HG03354 (cell line): ENCODE measurements around the gene PILRA.
"Not testable (repeated sequence)": the region's sequence is repeated elsewhere in the genome, so short reads cannot be mapped to it uniquely, and the experiment has no call there.

ENCODE experiments used
- ATAC-seq: cut with Tn5 transposase; IDR thresholded peaks from one replicate; pipeline ENCODE4 v1.9.1; 2021; ENCODE audit warnings: mild to moderate bottlenecking; ENCODE audit not compliant: unreplicated experiment, poor library complexity, severe bottlenecking

Gene PILRA

DNA sequence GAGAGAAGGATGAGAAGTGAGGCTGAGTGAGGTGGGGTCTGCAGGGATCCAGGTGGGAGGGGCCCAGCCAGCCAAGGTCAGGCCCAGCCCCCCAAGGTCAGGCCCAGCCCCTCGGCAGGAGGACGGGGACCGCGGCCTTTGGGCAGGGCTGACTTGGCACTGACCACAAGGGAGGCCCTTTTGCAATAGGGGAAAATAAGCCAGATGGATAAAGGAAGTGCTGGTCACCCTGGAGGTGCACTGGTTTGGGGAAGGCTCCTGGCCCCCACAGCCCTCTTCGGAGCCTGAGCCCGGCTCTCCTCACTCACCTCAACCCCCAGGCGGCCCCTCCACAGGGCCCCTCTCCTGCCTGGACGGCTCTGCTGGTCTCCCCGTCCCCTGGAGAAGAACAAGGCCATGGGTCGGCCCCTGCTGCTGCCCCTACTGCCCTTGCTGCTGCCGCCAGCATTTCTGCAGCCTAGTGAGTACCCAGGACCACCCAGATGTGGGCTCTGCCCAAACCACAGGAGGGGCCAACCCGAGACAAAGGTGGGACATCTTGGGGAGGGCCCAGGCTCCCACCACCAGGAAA, at the start of gene PILRA:
PILRA (plus strand) TSS at position 227 of the 571 bp plus-strand sequence; CDS start at position 397, 170 bp downstream.
- no peak for ATAC-seq

DNA sequence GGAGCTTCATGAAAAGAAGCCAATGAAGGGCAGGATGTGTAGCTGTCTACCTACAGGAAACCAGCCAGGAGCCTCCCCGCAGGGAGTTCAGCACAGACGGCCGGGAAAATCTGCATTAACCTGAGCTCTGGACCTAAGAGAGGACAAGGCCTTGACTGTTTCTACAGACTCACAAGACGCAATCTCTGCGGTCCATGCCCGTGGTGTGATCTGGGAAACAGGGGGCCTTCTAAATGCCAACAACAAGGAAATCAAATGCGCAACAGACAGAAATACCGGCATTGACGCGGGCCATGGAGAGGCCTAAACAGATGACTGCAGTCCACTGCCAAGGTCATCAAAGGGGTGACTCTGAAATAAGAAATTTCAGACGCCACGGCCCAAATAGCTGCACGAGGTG, 49.1 kb upstream of the PILRA start:
- ATAC-seq: not testable (repeated sequence)

DNA sequence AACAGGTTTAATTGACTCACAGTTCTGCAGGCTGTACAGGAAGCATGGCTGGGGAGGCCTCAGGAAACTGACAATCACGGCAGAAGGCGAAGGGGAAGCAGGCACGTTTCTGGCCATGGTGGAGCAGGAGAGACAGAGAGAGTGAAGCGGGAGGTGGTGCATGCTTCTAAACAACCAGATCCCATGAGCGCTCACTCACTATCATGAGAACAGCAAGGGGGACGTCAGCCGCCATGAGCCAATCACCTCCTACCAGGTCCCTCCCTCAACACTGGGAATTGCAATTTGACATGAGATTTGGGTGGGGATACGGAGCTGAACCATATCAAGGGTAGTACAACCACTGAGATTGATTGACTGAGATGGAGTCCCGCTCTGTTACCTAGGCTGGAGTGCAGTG, 47.6 kb upstream of the PILRA start:
- not testable (repeated sequence) for ATAC-seq

DNA sequence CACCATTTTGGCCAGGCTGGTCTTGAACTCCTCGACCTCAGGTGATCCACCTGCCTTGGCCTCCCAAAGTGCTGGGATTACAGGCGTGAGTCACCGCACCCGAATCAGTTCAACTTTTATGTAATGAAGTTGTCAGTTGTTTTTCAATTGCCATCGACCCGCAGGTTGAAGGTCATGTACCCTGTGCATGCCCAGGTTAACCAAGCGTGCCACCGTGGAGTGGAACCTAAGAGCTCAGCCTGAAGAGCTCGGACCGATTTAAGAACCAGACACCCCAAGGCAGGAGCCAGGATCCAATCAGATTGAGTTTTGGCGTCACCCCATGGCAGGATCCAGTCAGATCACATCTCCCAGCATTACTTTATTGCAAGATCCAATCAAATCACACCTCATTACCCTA, 46.4 kb upstream of the PILRA start:
- not testable (repeated sequence) for ATAC-seq

DNA sequence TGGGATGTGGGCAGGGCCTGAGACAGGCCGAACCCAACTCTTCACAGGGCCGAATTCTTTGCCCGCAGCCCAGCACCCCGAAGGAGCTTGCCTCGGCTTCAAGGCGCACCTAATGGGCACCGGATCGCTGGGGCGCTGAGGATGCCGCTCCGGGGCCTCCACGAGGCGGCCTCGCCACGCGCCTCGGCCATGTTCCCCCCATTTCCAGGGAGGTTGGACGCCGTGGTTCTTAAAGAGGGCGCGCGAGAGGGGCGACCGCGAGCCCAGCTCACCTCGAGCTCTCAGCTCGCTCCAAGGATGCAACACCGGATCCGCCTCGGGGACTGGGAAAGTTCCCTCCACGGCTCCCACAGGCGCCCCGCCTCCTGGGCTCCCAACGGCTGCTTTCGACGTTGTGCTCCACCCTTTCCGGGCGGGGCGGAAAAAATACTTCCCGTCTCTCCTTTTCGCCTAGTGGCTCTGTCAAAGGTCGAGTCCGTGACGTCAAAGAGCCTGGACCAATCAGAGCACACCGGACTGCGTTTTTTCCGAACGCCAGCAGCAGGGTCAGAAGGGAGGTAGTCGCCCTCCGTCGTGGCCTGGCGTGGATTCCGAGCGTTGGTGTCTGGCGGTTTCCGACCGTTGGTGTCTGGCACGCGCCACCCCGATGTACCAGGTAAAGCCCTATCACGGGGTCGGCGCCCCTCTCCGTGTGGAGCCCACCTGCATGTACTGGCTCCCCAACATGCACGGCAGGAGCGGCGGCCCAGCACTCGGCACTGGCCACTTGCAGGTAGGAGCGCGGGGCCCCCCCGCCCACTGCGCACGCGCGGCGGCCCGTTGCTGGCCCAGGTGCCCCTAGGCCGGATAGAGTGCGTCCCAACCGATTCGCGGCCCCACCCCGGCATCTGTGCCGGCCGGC, 37.5 kb upstream of the PILRA start:
- peak; percentile 96 for ATAC-seq

DNA sequence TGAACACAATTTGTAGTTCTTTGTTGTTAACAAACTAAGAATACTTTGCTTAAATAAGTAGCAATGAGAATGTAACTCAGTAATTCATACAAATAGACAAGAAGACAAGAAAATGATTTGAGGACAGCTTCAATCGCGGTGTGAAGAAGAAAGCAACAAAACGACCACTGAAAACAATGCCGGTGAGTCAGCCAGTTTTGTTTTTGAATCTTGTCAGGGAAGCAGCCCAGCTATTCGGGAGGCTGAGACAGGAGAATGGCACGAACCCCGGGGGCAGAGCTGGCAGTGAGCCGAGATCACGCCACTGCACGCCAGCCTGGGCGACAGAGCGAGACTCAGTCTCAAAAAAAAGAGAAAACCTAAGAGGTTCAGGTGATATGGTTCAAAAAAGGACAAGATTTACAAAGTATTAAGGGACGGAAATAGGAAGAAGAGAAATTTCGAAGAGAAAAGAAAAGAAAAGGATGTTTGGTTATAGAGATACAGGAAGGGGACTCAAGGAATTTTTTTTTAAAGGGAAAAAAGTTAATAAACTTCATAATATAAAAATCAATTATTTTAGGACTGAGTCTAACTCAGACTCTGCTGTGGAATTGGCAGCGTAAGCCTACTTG, 35.1 kb upstream of the PILRA start:
- ATAC-seq: not testable (repeated sequence)

DNA sequence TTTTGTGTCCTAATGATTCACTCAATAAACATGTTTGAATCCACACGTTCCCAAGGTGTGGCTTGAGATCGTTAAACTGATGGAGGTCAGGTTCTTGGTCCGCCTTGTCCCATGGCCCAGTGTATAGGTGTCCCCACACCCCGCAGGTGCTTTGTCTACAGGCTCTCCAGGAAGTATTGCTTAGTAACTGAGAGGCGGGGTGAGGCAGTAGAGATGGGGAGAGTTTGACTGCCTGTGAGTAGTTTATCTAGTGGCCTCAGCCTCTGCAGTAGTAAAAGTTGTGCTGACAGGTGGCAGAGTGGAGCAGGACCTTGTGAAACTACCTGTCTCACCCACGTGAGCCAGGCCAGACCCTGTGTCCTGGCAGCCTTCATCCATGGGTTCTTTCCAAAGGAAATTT, 32.0 kb upstream of the PILRA start:
- not testable (repeated sequence) for ATAC-seq

DNA sequence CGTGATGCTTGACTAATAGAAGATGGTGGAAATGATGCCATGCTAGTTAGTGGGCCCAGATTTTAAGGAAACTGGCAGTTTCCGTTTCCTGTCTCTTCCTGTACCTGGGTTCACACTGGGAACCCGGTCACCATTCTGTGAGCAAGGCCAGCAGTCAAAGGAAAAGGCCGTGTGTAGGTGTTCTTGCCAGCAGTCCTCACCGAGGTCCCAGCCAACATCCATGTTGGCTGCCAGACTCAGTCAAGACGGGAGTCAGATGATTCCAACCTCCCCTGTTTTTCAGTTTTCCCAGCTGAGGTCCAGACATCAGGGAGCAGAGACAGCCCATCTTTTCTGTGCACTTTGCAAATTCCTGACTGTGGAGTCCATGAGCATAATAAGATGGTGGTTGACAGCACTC, 30.5 kb upstream of the PILRA start:
- no peak for ATAC-seq

DNA sequence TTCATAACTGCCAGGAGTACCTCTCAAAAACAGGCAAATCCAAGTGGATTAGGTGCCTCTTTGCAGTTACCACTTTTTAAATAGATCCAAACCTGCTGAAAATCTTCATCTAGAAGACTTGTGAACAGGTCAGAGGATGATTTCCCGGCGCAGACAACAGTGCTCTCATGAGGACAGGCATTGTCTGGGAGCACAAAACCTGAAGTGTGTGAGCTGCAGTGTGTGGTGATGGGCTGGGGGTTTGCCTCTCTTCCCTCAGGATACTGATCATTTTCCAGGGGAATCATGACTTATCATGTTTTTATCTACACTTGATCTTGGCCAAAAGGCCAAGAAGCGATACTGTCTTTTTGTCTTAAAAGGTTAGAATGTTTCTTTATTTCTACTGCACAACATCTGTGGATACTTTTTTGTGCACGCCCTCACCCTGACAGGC, 29.1 kb upstream of the PILRA start:
- ATAC-seq: peak; percentile 2

DNA sequence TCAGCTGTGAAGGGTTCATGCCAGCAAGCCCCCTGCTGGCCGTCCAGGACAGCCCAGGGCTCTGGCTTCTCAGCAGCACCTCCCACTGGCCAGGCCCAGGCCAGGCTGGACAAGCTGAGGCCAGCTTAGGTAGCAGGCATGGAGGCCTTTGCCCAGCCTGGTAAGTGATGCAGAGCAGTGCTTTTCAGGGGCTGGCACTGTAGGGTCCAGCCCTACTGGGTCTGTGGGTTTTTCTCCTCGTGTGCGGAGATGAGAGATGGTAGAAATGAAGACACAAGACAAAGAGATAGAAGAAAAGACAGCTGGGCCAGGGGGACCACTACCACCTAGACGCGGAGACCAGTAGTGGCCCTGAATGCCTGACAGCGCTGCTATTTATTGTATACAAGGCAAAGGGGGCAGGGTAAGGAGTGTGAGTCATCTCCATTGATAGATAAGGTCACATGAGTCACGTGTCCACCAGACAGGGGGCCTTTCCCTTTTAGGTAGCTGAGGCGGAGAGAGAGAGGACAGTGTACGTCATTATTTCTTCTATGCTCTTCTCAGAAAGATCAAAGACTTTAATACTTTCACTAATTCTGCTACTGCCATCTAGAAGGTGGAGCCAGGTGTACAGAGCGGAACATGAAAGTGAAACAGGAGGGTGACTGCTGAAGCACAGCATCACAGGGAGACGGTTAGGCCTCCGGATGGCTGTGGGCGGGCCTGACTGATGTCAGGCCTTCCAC, 28.6 kb upstream of the PILRA start:
- peak; percentile 83 for ATAC-seq

DNA sequence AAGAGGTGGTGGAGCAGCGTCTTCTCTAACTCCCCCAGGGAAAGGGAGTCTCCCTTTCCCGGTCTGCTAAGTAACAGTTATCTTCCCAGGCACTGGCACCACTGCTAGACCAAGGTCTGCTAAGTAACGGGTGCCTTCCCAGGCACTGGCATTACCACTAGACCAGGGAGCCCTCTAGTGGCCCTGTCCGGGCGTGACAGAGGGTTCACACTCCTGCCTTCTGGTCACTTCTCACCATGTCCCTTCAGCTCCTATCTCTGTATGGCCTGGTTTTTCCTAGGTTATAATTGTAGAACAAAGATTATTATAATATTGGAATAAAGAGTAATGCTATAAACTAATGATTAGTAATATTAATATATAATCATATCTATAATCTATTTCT, 28.0 kb upstream of the PILRA start:
- ATAC-seq: peak; percentile 40

DNA sequence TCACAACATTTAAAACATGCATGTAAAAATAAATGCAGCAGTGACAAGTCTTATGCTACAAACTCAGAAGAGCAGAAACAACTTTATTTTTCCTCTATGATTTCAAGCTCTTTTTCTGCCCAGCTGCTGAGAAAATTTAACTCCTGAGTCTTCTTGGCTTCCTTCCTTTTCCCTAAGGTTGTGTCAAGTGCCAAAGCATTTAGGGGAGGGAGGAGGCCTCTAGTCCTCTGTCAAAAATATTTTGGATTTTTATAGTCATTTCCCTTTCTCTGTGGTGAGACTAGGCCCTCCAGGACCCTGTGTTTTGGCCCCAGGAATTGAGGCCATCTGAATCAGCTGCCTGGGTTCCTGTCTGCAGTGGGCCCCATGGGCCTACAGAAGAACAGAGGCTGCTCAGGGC, 26.4 kb upstream of the PILRA start:
- ATAC-seq: no peak

DNA sequence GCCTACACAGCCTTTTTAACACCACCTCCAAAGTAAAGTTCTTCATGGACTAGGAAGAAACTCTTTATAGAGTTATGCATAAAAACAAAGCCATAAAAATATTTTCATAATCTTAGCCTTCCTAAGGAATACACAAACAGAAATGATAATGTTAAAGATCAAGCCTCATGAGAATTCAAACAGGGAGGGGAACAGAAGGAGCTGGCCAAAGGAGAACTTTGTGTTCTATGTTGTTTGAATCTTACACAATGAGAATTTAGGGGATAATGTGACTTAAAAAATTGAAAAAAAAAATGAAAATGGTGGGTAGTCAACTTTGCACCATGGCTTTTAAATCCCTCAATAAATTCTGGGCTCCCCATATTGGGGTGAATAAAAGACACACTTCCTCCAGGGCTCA, 24.5 kb upstream of the PILRA start:
- ATAC-seq: no peak

DNA sequence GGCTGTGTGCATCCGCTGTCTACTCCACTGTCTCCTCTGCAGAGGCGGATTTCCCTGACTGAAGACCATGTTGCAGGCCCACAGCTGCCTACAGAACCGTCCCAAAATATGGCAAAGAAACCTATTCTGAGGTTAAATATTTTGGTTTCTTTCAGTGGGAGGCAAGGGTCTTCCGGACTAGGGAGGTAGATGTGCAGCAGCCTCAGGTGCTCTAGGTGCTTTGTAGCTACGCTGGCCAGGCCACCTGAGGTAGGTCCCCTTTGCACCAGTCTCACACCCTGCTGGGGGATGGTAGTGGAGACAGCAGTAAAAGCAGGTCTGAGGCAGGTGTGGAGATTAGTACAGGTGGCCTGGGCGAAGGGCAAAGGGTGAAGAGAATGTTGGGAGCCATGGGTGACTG, 23.5 kb upstream of the PILRA start:
- ATAC-seq: no peak

DNA sequence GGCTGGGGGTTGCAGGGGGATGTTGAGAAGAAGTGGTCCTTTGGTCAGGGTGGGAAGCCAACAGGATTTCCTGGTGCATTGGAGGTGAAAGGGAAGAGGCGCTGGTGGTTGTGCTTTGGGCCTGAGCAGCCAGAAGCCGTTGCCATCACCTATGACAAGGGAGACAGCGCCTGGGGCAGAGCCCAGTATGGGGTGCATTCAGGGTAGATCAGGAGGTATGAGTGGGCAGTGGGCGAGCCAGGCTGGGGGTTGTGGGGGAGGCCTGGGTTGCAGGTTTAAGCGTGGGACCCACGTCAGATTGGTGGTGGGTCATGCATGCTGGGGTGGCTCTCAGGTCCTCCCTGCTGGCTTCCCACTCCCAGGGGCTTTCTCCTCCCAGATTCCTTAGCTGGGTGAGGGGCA, 21.6 kb upstream of the PILRA start:
- no peak for ATAC-seq

DNA sequence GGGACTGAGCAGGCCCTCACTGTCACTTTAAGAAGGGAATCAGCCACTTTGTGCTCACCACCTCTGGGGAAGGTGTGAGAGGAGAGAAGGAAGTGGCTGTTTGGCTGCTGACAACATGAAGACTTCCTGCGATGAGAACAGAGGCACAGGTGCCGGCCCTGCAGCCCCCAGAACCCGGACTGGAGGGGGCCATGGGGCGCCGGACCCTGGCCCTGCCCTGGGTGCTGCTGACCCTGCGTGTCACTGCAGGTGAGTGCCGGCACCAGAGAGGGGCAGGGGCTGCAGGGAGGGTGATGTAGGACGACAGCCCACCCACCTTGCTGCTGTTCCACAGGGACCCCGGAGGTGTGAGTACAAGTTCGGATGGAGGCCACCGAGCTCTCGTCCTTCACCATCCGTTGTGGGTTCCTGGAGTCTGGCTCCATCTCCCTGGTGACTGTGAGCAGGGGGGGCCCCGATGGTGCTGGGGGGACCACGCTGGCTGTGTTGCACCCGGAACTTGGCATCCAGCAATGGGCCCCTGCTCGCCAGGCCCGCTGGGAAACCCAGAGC, 21.0 kb upstream of the PILRA start:
- not testable (repeated sequence) for ATAC-seq

DNA sequence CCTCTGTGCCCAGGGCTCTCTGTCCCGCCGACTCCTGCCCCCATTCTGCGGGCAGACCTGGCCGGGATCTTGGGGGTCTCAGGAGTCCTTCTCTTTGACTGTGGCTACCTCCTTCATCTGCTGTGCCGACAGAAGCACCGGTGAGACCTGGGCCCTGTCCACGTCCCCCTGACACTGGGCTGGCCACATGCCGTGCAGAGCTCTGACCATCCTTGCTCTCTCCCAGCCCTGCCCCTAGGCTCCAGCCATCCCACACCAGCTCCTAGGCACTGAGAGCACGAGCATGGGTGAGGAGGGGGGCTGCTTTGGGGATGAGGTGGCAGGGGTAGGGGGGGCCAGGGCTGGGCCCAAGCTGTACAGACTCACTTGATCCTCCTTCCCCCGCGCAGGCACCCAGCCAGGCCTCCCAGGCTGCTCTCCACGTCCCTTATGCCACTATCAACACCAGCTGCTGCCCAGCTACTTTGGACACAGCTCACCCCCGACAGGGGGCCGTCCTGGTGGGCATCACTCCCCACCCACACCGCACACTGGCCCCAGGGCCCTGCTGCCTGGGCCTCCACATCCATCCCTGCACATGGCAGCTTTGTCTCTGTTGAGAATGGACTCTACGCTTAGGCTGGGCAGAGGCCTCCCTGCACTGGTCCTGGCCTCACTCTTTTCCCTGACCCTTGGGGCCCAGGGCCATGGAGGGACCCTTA, 20.2 kb upstream of the PILRA start:
- ATAC-seq: no peak

DNA sequence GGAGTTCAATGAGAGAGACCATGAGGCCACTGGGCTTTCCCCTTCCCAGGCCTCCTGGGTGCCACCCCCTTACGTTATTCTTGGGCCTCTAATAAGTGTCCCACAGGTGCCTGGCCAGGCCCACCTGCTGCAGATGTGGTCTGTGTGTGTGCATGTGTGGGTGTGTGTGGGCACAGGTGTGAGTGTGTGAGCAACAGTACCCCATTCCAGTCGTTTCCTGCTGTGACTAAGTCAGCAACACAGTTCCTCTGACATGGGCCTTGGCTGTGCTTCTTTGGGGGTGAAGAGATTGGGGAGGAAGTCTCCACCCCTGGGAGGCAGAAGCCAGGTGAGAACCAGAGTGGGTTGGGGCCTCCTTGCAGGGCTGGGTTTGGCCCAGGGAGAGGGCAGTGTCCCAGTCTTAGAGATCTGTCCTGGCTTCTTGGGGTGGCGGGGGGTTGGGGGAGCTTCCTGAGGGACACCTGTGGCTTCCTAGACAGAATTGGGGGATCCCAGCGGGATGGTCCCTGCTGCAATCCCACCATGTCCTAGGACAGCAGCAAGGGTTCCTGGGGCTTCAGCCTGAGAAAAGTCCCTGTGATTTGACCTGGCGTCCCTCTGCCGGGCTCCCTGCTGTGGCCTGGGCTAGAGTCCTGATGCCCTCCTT, 19.5 kb upstream of the PILRA start:
- no peak for ATAC-seq
